Globus pallidus (tissue), 1 donor: ENCODE data around the gene GOPC.

ENCODE experiments used
- DNase-seq: peaks from one replicate; pipeline ENCODE4 v3.0.0-alpha.2; 2015; ENCODE audit warnings: low spot score

The GOPC gene

DNA sequence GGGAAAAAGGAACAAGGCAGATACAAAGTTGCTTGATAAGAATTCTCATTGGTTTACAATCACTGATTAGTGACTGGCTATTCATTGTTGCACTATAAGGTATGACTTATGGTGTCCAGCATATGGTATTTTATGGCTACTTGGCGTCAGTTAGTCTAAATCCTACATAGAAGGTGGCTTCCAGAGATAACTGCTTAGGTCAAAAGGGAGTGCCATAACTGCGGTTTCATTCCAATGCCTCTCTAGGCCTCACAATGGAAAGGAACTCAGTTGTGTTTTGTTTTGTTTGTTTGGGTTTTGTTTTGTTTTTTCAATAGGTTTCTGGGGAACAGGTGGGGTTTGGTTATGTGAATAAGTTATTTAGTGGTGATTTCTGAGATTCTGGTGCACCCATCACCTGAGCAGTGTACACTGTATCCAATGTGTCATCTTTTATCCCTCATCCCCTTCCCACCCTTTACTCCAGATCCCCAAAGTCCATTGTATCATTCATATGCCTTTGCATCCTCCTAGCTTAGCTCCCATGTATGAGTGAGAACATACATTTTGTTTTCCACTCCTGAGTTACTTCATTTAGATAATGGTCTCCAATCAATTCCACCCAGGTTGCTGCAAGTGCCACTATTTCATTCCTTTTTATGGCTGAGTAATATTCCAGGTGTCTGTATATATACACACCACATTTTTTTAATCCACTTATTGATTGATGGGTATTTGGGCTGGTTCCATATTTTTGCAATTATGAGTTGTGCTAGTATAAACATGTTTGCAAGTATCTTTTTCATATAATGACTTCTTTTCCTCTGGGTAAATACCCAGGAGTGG, 7.0 kb downstream of the GOPC start:
- DNase-seq = no peak

DNA sequence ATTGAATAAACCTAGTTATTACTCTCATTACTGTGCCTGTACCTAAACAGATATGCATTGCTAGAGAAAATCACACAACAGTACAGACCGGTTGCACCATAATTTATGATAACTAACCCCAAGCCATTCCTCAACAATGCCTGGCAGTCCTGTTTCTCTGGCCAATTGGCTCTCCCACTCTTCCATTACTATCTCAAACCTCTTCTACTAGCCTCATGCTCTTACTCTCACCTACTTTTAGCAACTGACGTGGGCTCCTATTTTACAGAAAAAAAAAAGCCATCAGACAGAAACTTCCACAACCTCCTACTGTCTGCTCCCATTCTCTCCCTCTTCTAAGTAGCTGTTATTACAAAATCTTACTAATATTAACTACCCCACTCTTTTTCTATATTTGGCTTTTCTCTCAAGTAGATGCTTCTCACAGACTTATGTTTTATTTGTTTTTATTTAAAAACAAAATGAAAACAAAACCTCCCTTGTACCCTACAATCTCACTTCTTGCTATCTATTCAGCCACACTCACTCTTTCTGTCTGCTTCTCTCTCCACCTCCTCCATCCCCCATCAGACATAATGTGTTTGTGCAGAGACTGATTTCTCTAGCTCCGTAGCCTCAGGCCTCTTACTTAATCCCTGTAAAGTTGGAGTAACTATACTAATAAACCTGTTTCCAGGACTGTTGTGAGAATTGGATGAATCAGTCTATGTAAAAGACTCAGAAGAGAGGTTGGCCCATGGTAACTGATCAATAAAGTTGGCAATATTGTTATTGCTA, 9.1 kb downstream of the GOPC start:
- no peak for DNase-seq

DNA sequence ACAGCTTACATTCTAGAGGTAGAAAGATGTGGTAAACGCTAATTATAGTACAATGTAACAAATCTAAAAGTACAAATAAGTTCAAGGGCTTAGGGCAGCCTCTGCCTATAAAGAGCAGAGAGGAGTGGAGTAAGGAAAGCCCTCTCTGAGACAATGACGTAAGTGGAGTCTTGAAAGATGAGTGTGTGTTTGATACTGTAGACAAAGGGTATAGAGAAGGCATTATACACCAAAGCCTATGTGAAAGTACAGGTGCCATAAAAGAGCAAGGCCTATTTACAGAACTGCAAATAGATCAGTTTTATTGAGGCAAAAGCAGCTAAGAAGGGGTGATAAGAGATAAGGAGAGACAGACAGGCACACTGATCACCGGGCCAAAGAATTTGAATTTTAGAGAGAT, 10.9 kb downstream of the GOPC start:
- DNase-seq = no peak

DNA sequence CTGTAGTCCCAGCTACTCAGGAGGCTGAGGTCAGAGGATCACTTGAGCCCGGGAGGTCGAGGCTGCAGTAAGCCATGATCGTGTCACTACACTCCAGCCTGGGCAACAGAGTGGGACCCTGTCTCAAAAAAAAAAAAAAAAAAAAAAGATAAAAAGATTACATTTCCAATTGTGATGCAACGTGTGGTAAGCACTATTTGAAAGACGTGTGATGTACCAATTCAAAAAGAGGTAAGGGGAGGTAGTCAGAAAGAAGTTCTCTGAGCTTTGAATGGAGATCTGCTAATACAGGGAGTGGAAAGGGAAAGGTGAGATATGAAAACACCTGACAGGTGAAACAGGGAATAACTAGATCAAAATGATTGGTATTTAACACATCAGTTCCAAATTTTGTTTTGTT, 11.9 kb downstream of the GOPC start:
- no peak for DNase-seq

DNA sequence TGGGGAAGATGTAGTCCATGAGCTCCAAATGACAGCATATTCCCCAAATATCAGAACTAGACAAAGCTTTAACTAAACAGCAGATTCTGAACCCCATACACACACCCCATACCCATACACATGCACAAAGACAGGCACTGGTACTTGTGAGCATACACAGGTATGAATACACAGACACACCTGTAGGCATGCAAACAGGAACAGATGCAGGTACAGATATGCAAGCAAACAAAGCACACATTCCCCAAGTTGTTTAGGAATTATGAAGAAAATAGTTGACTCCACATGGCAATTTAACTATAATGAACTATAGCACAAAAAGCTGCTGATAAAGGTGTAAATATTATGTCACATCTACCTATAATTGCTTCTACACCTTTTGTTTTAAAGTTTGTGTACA, 16.7 kb downstream of the GOPC start:
- DNase-seq = no peak

DNA sequence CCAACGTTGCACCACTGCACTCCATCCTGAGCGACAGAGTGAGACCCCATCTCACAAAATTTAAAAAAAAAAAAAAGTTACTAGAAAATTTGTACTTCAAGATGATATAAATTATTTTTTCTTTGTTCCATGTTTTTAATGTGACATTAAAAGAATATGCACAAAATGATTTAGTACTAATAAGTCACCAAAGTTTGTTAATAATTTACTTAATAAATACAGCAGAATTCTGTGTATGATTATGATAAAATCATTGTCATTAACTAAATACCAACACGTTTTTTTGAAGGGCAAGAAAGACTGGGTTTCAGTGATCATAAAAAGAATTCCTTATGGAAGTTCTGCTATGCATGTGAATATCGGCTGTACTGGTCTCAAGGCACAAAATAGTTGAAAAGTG, 28.1 kb downstream of the GOPC start:
- DNase-seq = no peak

DNA sequence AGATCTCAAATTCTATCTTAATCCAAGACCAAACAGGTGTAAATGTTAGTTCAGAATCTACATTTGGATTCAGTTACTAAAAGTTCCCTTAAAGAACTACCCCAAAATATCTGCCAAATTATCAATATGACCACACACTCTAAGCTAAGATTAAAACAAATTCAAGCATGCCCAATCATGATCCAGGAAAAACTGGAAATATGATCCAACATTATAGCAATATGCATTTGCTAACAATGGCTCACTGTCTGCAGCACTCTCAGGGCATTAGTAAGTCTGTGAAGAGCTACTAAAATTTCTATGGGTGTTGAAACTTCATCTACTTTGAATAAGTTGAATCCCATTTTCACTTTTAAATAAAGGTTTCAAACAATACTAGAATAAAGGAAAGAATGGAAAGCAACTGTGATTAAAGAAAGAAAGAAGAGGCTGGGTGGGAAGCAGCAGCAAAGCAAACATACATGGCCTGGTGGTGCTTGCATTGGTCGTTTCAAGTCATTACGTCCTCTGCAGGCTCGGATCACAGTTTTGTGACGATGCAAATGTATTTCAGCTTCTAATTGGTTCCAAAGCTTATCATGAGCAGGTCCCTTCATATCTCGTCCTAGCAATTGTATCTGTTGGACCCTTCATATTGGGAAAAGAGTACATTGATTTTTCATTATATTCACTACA, 29.2 kb downstream of the GOPC start:
- no peak for DNase-seq

DNA sequence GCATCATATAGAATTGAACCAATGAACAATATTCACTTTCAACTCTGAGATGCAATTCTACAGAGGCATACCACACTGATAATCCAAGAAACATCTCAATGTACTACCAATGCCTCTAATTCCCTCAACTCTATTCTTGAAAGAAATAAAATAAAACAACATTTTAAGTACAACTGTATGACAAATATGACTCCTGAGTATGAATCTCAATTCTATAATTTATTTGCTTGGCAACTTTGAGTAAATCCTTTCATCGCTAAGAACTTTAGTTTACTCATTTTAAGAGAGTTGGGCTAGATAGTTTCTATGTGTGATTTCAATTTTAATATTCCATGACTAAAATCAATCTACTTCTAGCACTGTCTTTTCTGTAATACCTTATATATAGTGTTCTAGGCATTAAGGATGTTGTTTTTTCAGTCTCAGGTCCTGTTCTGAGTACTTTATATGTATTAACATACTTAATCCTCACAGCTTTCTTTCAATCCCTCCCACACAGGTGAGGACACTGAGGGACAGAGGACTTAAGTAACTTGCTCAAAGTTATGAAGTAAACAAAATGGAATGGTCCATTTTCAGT, 33.4 kb downstream of the GOPC start:
- DNase-seq = no peak

DNA sequence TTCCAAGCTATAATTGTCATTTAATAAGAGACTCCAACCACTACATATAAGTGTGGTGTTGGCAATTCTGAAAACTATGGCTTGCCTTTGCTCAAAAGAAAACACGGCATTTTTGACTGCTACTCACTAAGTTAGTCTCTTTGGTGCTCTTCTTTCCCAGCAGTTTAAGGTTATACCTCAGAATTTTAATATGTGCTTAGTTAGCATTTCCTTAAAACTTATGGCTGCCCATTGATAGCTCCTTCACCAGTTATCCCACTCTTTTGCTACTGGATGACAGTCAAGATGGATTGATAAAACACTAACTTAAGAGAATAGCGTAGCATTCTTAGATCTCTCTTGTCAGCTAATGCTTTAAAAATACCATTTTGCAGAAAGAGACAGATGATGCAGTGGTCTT, 34.1 kb downstream of the GOPC start:
- no peak for DNase-seq

DNA sequence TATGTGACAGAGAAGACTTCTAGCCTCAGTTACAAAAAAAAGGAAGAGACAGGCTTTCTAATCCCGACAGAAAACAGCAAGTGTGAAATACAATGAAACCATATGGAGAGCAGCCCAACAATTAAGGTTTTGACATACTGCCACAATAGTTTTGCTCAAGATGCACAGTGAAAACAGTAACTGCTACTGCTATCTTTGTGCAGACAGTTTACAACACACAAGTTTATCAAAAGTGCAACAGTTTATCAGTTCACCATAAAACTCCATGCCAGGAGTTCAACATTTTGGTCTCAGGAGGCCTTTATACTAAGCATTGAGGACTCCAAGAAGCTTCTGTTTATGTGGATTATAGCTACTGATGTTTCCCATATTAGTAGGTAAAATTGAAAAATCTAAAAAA, 37.6 kb downstream of the GOPC start:
- DNase-seq = no peak

DNA sequence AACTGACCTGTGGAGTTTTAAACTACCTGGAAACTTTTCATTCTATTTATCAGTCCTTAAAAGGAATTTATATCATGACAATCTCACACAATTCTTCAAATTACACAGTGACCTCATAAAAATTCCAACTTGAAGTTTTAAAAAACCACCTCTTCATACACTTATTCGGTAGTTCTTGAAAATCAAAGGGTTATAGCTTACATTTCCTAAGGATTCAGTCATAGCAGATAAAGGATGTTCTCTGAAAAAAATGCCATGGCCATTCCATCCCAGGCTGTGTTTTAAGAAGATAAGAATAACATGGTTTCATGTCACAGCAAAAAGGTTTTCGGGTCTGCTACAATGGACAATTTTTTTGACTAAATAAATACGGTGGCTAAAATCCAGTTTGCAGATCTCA, 41.2 kb downstream of the GOPC start:
- no peak for DNase-seq

DNA sequence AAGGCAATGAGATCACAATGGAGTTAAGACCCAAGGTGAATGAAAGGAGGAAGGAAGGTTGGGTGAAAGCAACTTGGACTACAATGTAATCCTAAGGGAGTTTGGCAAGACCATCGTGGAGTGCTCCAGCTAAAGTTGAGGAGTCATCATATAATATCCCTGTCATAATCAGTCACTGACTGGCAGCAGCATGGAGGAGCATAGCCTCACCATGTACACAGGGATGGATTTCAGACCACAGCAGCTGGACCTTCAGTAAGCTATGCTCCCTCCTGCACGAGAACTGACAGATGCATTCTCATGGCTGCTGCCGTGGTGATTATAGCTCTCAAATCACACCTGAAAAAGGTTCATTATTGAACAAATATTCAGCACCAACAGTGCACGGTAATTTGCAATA, 43.0 kb downstream of the GOPC start:
- no peak for DNase-seq

DNA sequence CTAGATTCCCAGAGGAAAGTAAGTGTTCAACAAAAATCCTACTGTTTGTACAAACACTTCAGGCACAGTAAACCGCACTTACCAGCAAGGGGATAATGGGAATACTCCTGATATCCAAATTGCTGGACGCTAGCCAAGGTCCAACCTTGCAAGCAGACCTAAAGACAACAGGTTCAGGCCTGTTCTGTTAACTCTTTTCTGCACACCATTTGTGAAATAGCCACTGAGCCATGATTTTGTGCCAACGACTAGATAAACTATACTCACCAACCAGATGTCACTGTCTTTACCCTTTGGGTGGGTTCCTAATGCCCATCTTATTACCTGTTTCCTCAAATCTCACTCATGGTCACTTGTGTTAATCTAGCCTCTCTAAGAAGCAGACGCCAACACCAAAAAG, 43.5 kb downstream of the GOPC start:
- DNase-seq = no peak

DNA sequence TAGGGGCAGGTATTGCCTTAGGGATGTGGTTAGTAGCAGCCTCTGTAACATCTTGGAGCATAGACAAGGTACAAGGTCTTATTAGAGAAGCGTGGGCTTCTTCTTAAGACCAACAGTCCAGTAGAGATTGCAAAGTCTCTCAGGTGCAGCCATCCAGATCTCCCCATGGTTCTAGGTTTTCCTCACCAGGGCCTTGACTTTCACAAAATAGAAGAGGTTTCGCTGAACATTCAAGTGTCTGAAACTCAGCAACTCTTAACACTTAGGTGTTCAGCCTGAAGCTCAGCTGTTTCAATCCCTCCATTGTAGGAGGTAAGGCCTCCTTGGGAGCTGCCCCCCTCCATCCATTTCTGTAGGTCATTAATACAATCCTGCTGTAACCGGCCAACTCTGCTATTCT, 44.4 kb downstream of the GOPC start:
- no peak for DNase-seq

DNA sequence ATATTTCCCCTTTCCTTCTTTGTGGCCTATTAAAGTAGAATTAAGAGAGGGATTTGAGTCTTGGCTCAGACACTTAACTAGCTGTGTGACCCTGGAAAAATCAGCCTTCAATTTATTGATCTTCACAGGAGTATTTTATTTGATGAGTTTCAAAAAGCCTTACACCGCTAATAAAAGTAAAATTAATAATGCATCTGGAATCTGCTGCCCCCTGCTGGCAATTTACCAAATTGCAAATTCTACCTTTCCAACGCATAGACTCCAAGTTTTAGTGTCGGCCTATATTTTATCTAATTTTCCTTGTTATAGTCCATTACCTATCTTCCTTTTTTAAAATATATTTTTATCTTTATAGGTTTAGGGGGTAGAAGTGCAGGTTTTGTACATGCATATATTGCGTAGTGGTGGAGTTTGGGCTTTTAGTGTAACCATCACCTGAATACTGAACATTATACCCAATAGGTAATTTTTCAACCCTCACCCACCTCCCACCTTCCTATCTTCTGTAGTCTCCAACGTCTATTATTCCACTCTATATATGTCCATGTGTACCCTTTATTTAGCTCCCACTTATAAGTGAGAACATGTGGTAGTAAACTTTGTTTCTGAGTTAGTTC, 46.3 kb downstream of the GOPC start:
- peak; percentile 35 for DNase-seq

DNA sequence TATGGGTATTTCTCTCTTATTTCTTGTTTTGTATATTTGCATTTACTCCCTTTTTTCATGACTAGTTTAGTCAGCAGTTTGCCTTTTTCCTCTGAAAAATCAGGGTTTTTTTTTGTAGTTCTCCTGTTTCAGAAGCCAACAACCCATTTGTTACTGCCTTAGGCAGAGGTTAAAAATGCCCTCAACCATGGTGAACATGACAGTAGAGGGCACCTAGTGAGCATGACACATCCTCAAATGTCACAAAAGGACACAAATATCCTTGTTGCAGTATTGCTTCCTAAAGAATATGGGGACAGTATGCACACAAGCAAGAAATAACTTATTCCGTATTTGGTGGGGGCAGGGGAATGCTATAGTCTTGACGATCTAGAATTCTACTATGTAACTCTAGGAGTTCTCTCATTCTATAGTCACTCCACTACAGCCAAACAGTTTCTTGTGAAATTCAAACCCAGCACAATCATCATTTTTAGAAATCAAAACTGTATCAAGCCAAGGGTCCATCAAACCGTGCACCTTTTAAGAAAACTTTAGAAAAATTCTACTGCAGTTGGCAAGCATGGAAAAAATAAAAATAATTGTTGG, 47.0 kb downstream of the GOPC start:
- no peak for DNase-seq

DNA sequence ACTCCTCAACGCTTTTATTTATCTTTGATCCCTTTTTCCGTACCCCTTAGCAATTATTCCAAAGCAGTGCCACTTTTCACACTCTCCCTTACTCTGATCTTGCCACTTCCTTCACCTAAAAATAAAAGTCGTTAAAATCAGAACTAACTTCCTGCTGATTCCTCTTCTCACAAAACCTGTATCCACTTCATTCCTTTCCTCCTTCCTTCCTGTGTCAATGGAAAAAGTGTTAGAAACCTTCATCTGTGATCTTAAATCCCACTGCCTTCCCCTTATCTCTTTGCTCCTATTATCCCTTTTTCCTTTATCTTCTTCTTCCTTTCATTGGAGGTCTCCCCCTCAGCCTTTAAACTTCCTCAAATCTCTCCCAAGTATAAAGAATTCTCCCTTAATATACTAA, 49.2 kb downstream of the GOPC start:
- DNase-seq = no peak

DNA sequence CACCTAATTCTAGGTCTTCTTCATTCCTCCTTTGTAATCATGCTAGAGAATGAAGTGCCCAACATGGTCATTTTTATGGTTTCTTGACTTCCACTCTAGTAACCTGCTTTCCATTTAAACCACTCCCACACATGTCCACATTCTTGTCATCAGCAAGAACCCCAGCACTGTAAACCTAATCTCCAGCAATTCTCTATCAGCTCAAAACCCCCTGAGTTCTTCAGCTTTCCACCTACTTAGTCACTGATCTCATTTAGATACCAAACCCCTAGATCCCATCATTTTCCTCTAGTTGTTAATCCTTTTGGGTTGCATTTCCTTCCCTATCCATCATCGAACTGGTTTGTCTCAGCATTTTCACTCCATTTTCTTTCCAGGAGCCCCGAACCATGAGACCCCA, 49.7 kb downstream of the GOPC start:
- DNase-seq = no peak

DNA sequence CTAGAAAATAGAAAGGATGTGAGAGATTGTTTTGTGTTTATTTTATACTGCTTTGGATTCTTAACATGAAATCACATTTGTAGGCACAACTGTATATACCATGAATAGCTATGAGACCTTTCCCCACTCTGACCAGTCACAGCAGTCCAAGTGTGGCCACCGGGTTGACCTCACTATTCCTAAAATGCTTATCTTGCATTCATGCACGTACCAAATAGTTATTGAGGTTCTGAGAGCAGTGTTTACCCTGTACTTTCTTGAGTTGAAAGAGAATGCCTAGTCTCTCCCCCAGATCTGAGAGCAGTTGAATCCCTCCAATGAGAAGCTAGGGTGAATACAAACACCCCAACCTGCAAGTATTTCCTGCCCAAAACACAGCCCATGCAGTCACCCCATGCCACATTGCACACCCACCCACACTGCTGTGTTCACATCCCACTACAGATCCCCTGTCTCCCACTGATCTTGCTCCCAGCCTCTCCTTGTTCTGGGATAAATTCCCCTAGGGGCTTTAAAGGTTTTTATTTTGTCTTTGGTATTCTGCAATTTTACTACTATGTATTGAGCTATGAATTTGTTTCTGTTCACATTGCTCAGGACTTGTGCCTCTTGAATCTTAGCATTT, 51.6 kb downstream of the GOPC start:
- DNase-seq = no peak

DNA sequence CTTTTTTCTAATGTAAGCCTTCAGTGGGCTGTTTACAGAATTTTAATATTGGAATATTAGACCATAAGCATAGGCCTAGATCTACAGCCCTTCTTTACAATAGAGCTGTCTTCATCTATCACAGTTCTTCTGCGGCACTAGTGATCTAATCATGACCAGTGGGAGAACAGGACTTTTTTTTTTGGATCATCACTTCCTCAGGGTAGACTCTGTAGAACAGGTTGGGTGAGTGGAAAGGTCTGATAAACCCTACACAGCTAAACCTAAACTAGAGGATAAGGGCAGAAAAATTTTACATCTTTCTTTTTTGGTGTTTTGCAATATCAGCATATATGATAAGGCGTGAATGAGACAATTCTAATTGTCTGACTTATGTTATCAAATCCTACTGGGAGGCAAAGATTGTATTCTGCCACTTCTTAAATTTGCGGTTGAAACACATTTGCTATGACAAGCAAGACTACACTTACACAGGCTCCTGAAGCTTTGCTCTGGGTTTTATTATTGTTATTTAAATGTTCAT, 52.2 kb downstream of the GOPC start:
- DNase-seq = no peak

DNA sequence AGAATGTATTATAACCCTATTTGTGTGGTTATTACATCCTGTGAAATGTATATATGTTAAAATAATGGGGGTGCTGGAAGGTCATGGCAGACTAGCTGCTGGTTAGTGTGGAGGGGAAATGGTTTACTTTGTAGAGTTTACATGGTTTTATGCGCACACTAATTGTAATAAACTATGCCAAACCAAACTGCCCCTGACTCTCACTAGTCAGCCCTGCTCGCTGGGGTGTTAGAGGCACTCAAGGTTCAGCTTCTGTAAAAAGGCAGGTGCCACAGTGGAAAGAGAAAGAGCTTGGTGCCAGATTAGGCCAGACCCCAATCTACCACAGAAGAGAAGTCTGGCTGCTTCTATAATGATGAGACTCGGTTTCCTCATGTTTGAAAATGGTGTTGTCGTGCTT, 52.7 kb downstream of the GOPC start:
- DNase-seq = no peak
